Frontal cortex (tissue), 4 donors: ENCODE measurements around the gene CSRP2. TPM values are rescaled to one million over a fixed set of nuclear protein-coding genes. Genes with fewer than 3 reads are reported as not detected.

Source experiments
- DNase-seq, 2 donors: peaks; one replicate each; pipeline ENCODE4 v3.0.0; 2012; ENCODE audit warnings: low spot score in 2 of 2
- FAIRE-seq: peaks from 2 replicates; lab custom pipeline; 2012; peaks lifted over from hg19 to GRCh38; lab: Jason Lieb, UNC
- total RNA-seq: library from RNA; depleted of rRNA; stranded (reverse); fragments of >200 nt; gene quantifications from one replicate; pipeline ENCODE4 v1.2.3, GENCODE V29; 2014
- donor health status: control.
- donor health status: control.
- donor health status: control.

CSRP2 gene
- total RNA-seq, 1 donor from 2014 or later, result 298 TPM

- no peak for DNase-seq
- no peak for FAIRE-seq
Observed at GRCh38 chr12:76896274-76896673, 17.5 kb upstream of the CSRP2 start.

GRCh38 chr12:76895796-76896195, 17.0 kb upstream of the CSRP2 start:
- DNase-seq (no peak), FAIRE-seq (no peak)

DNA sequence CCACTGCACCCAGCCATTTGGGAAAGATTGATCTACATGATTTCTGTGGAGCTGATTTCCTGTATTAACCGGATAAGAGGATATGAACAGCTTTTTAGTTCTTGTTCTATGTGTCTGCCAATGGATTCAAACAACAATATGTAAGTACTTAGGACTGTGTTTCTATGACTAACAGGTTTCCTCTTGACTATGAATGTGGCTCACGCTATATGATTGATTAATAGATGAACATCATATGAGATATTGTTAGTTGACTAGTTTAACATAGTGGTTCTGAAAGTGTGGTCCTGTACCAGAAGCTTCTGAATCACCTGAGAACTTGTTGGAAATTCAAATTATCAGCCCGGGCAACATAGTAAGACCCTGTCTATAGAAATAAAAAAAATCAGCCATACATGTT, 12.8 kb upstream of the CSRP2 start:
- DNase-seq (no peak), FAIRE-seq (no peak)

GRCh38 chr12:76890151-76891143, 11.6 kb upstream of the CSRP2 start:
- no peak for FAIRE-seq
- DNase-seq, result no peak

- no peak for FAIRE-seq
- DNase-seq, result no peak
Observed at GRCh38 chr12:76888775-76889174, 10.0 kb upstream of the CSRP2 start.

- FAIRE-seq (no peak), DNase-seq (no peak)
Observed at GRCh38 chr12:76883811-76884210, 5.0 kb upstream of the CSRP2 start.

- no peak for FAIRE-seq
- DNase-seq, result no peak
Observed at GRCh38 chr12:76883151-76883550, 4.3 kb upstream of the CSRP2 start.

- no peak for DNase-seq
- no peak for FAIRE-seq
Observed at GRCh38 chr12:76882367-76882766, 3.5 kb upstream of the CSRP2 start.

DNA sequence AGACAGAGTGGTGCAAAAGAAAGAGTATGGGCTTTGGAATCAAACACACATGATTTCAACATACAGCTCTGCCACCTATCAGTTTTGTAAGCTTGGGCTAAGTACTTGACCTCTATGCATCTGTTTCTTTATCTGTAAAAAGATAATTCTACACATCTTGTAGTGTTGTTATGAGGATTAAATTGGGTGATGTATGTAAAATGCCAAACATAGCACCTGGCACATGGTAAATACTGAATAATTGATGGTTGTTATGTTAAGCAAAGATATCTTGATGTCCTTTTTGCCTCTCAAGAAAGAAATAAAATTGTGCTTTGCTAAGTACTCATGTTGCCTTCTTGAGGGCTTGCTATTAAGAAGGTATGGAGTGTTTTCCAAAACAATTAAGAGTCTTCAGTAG, 2.3 kb upstream of the CSRP2 start:
- DNase-seq (no peak), FAIRE-seq (no peak)

GRCh38 chr12:76880519-76881023, 1.8 kb upstream of the CSRP2 start:
- FAIRE-seq (no peak), DNase-seq (no peak)

DNA sequence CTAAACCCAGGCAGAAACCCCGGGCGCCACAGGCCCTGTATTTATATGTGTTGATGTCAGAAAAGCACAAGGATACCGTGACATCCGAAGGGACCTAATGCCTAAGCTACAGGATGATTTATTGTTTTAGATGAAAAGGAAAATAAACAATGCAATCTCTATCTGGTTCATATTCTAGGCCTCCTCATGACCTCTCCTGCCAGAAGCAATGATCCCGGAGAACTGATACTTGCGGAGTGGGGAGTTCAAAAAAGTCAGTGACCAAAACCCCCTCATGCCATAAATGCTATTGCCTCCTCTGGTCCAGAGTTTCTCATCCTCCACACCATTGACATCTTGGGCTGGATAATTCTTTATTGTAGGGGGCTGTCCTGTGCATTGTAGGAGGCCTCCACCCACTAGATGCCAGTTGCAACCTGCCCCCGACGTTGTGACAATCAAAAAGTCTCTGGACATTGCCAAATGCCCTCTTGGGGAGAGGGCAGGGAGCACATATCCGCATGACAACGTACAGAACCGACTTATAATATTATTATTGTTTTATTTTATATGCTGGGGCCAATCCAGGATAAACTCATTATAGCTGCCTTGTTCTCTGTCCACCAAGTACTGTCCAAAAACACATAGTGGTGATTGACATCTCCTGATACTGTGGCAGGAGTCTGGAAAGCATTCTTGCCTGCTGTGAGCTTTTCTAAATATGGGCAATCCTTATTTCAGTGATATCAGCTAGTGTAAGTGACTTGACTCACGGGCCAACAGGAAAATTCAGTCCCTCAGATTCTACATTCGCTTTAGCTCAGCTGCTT, 1.1 kb upstream of the CSRP2 start:
- FAIRE-seq (no peak), DNase-seq (no peak)

DNA sequence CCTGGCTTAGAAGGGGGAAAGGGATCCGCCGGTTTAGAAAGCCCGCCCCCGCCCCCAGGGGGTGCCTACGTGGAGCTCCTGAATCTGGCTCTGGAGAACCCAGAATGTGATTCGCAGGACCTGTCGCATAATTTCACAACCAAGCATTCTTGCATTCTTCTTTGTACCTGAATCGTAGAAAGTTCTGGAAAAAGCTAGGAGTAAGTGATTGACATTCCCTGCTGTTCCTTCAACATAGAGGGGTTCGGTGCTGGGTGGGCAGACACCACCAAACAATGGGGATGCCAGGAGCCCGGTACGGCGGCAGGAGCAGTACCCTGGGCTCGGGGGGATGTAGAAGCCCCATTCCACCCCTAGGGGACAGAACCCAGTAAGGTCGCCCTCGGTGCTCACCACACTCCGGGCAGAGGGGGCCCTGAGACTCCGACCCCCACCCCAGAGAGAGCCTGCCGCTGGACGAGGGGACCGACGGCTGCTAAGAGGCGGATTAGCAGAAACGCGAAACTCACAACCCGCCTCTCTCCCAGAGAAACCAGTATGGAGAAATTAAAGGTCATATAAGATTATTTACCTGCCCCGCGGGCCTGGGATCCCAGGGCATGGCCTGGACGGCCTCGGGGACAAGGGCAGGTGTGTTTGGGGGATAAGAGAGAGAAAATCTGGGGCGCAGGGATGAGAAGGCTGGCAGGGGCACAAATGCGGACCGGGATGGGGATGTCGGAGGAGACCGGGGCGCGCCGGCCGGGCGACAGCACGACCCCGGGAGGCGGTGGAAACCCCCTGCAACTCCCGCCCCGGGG, 520 bp downstream of the CSRP2 start:
- DNase-seq (peak in 1 of 2 donors; percentile 24), FAIRE-seq (no peak)

- FAIRE-seq, result no peak
- DNase-seq, result no peak
Observed at GRCh38 chr12:76876696-76877229, 2.1 kb downstream of the CSRP2 start.

- DNase-seq (no peak), FAIRE-seq (no peak)
Observed at GRCh38 chr12:76874491-76875190, 4.2 kb downstream of the CSRP2 start.

GRCh38 chr12:76874027-76874426, 4.8 kb downstream of the CSRP2 start:
- no peak for DNase-seq
- no peak for FAIRE-seq

DNA sequence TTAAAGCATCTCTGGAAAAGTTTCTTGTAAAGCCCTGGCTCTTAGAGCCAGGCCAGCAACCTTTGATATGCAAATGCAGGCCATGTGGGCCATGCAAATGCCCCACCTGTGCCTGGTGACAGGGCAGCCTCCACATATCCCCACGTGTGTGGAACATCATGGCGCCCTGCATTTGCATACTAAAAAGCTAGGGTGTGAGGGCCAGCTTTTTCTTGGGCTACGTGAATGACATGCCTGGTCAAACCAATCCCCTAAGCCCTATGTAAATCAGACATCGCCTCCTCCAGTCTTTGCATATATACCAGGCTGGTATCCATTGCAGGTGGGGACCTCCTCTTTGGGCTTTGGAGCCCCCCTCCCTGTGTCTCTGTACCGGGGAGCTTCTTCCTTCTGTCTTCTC, 6.4 kb downstream of the CSRP2 start:
- FAIRE-seq (no peak), DNase-seq (no peak)

GRCh38 chr12:76871742-76872141, 7.1 kb downstream of the CSRP2 start:
- DNase-seq, result no peak
- no peak for FAIRE-seq

DNA sequence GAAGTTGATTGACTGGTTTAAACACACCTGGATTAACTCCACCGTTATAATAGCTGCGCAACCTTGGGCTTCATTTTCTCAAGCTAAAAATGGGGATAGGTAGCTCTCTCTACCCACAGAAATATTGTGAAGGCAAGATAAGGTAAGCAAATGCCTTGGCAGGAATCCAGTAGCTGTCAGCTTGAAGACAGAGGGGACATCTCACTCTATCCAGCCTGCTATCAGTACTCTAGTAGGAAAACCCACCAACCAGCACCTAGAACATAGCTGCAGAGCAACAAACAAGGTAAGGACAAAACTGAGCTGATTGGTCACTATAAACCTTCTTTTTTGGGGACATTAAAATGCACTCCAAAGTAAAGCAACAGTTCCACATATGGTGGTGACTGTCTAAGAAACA, 7.7 kb downstream of the CSRP2 start:
- FAIRE-seq (no peak), DNase-seq (no peak)

DNA sequence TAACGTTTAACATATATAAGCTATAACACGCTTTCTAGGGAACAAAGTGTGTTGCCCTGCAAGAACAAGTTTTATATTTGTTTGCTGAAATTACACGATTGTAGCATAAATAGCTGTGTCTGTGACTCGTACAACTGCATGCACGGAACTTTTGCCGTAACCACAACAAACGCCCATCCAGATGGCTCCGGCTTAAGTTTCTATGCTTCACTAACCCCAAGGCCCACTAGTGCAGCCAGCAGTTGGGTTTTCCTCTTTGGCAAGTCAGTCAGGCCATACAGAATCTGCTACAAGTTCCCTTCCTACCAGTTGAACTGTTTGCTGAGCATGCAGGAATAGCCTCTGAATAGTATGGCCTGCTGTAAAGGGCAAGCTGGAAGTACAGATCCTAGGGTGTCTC, 12.1 kb downstream of the CSRP2 start:
- no peak for FAIRE-seq

More for the DNA sequence above, 12.1 kb downstream of the CSRP2 start:
- DNase-seq, result no peak
